LoVo (cell line): ENCODE data around the gene ZBTB20.

Experiments
- DNase-seq: peaks from one replicate; pipeline ENCODE4 v3.0.0-alpha.2; 2016; ENCODE audit warnings: low spot score

Gene ZBTB20

DNA sequence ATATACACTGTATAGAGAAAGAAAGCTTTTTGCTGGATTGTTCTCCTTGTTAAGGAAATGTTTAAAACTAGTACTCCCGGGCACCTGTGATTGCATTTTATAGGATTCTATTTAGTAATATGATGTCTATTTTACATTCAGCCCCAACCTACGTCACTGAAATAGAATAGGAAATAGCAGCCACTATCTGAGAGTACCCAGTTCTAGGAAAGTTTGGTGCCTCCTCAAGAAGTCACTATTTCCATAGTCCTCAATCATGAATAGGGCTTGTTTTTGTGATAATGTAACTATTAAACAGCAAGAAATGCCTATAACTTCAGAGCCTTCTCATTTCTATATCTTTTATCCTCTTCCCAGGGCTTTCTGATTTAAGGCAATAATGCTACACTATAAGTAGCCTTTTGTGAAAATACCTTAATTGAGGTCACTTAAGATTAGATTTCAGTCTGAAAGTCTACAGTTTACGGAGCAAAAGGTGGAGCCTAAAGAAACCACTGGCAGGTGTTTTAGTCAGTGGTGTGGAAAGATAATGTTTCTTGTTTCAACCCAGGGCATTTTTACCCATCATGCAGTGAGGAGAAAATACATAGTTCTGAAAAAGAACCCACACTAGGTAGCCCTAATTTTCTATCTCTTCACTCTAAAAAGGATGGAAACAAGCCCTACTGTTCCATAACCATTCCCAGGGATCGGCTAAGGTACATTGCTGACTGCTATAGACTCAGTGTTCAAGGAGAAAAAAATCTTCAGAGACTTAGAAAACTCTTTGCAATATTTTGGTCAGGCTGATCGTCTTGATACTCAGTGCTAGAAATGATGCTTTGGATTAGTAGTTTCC lies 814.5 kb downstream of the ZBTB20 start:
- no peak for DNase-seq

DNA sequence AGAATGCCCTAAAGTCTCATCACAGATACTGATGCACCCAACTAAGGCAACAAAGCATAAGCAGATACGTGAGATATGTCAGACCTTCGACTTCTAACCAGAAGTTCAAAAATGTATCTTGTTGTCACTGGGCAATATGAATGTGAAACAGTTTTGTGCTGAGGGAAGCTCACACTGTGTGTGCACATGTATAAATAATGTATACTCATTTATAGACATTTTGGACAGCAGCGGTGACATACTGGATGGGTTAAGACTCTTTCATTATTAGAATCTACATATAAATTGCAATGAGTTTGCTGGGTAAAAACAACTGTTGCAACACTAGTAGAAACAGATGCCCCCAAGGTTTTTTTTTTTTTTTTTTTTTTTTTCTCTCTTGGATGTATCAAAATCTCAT lies 815.4 kb downstream of the ZBTB20 start:
- DNase-seq = no peak

DNA sequence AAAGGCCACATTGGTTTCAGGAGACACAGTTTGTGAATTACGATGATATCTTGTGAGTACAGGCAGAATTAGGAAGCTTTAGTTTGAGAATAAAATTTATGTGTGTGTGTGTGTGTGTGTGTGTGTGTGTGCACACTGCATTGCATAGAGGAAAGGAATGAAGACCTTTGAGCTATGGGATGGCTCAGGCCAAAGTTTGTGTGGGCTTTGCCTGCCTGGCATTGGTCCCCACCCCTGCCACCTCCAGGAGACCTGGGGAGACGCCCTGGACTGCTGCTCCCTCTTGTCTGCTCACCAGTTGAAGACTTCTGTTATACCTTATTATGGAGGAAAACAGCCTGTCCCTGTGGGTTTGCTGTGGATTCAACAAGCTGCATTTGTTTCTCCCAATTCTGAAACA lies 816.1 kb downstream of the ZBTB20 start:
- no peak for DNase-seq

DNA sequence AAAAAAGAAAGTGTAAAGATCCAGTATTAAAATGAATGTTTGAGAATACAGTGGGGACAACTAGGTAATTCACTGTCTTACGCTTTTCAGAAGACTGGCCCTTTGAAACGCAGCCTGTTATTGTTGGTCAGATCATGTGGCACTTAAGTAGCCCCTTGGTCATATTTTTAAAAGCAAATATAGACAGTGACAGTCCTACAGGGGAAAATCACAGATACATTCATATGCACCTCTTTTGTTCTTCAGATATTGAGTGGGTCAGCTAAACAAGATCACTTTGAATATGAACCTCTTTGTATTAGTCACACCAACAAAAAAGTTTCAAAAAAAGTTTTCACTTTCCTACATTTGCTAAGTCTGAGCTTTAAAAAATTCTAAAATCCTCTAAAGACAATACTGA lies 817.3 kb downstream of the ZBTB20 start:
- no peak for DNase-seq

- no peak for DNase-seq
Observed at GRCh38 chr3:114328345-114328744, 818.7 kb downstream of the ZBTB20 start.

DNA sequence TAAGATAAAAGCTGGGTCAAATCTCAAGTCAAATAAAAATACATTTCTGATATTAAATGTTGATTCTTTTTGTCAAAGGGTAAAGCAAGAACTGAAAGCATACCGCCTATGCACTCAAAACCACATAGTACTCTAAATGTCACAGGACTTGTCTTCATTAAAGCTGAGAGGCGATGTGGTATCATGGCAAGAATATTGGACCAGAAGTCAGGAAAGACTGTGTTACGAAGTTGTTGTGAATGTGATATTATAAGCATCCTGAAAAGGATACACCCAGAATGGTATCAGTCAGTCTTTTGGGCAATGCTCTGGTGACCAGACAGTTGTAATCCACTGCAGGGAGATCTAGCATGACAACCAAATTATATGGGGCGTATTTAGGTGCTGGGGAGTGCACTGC lies 819.4 kb downstream of the ZBTB20 start:
- DNase-seq = no peak

DNA sequence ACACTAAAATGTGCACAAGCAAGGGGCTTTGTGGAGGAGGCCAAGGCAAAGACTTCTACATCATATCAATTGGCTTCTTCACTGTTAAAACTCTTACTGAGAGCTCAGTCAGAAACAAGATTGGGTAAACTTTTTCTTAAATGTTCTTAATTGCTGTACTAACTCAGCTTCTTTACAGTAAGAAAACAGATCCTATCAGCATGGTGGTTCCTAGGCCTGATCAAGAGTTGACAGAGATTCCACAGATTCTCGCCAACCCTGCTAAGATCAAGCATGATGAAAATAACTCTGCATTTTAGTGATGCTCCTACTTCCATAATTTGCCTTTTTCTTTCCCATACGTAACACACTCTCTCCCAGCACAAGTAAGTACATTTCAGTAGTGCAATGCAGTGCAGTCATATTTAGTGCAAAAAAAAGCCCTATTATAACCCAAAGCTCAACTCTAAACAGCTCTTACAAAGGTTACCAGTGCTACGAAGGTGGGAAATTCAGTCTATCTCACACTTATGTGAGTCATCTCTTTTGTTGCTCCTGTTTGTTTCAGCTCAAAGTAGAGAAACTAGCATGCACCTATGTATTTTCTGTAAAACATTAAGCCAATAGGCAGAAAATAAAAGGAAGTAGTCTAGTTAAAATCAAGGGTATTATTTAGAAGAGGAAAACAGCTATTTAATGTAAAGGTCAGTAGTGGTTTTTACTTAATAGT lies 823.4 kb downstream of the ZBTB20 start:
- DNase-seq = no peak

GRCh38 chr3:114320246-114320645 lies 826.8 kb downstream of the ZBTB20 start:
- DNase-seq = no peak

DNA sequence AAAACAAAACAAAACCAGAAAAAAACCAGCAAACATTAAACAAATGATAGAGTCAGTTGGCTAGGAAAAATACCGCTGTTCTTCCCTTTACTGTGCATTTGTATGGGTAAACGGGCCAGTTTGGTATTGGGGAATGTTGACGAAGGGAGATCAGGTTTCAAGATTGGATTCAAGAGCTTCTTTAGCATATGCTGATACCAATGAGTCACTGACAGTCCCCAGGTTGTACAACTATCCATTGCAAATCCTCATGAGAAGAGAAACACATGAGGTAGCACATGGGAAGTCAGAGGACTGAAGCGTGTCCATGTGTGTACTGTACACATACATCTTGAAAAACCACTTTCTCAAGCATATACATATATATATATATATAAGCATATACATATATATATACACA lies 827.6 kb downstream of the ZBTB20 start:
- DNase-seq = no peak

GRCh38 chr3:114318295-114318694 lies 828.8 kb downstream of the ZBTB20 start:
- DNase-seq = no peak

DNA sequence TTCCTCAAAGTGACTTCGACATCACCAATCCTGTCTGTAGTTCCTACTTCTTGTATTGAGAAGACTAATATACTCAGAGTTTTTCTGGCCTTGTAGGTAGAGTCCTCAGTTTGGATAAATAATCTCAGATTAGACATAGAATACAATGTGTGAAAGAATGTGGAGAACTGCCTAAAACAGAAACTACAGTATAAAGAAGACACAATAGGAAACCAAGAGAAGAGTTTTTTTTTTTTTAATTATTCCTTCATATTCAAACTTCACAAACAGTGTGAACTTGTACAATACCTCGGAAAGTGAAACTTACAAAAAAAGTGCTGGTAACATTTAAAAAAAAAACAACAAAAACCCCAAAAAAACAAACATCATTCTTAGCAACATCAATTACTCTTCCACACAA lies 832.8 kb downstream of the ZBTB20 start:
- DNase-seq = no peak

GRCh38 chr3:114313426-114313825 lies 833.7 kb downstream of the ZBTB20 start:
- DNase-seq = no peak

- no peak for DNase-seq
Observed at GRCh38 chr3:114310695-114311094, 836.4 kb downstream of the ZBTB20 start.

- no peak for DNase-seq
Observed at GRCh38 chr3:114308830-114309229, 838.3 kb downstream of the ZBTB20 start.

DNA sequence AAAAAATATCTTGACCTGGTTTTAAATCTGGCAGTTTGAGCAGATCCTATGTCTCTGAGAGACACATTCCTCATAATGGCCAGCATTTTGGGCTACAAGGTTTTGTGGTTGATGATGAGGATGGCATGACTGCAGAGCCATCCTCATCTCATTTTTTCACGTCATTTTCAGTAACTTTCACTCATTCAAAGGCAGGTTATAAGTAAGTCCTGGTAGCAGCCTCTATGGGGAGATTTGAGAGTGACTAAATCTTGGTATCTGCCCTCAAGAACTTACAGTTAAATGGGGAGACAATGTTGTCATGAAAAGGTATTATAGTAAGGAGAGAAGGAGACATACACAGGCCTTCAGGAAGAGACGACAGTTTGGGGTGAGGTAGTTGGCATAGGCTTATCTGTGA lies 838.7 kb downstream of the ZBTB20 start:
- DNase-seq = no peak

DNA sequence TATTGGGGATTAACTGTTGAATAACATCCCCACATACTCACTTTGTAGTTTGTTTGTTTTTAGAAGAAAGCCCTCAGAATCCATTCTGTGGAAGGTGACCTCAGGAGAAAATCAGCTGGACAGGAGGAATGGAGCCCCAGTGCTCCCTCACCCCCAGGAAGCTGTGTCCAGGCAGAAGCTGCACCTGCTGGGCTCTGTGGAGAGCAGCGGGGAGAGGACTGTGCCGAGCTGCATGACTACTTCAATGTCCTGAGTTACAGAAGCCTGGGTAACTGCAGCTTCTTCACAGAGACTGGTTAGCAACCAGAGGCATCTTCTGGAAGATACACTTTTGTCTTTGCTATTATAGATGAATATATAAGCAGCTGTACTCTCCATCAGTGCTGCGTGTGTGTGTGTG lies 839.3 kb downstream of the ZBTB20 start:
- no peak for DNase-seq

GRCh38 chr3:114307222-114307830 lies 839.8 kb downstream of the ZBTB20 start:
- no peak for DNase-seq

DNA sequence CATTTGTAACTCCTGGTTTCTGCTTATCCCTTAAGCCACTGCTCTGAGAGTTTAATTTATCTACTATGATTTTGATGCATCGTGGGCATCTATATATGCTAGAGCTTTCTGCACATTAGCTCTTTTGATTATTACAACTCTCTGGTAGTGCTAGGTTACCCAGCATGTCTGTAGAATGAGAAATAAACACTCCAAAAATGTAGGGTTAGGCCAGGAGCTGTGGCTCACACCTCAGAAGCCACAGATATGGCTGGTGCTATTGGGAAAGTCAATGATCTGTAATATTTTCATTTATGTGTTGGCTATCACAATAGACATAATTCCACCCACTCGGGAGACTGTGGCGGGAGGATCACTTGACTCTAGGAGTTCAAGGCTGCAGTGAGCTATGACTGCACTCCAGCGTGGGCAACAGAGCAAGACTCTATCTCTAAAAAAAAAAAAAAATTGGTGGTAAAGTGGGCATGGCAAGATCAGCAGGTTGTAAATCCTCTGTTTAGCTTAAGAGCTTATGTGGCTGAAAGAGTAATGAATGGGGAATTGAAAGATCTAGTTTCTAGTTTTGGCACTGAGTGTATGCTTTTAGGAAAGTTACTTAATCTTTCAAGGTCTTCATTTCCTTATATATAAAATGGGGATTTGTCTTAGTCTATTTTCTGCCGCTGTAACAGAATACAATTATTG lies 847.0 kb downstream of the ZBTB20 start:
- no peak for DNase-seq

GRCh38 chr3:114299421-114299820 lies 847.7 kb downstream of the ZBTB20 start:
- DNase-seq = peak; percentile 19

DNA sequence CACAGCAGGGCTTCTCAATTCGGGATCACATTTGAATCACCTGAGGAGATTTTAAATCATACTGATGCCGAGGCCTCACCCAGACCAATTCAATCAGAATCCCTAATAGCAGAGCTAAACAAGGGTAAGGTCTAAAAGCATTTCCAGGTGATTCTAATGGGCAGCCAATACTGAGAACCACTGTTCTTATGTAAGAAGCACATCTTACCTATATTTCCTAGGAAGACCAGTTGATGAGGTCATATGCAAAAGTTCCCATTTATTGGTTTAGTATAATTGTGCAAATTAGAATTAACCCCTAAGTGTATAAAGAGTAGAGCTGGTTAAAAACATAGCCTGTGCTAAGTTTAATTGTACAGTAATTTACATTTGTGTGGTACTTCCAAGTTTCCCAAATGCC lies 851.1 kb downstream of the ZBTB20 start:
- no peak for DNase-seq

GRCh38 chr3:114294940-114295480 lies 852.1 kb downstream of the ZBTB20 start:
- no peak for DNase-seq

- no peak for DNase-seq
Observed at GRCh38 chr3:114293838-114294535, 853.1 kb downstream of the ZBTB20 start, which contains the start of gene TIGIT. Gene TIGIT (plus strand): TSS chr3:114294028. CDS start chr3:114294062, 34 bp downstream.
